ENCODE data around the gene RAB5A. TPM values are rescaled to one million over a fixed set of nuclear protein-coding genes. Genes with fewer than 3 reads are reported as not detected.

The RAB5A gene
- total and polyA plus RNA-seq, 2 experiments from 2014 or later, result 78.9 to 94.9 TPM

DNA sequence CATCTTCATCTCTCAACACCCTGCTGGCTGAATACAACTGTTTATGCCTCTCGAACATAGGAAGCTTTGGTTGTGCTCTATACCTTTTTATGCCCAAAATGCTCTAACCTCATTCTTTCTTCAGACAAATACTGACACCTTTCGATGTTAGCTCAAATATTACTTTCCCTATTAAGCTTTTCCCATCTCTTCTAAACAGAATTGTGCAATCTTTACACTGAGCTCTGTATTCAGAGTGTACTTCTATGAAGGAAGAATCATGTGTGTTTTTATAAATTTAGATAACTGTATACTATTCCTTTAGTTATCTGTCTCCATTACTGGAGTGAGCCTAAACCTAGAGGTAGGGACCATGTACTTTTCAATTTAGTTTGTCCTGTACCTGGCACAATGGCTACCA, 14.5 kb upstream of the RAB5A start:
- H3F3A ChIP-seq (ENCODE audit: insufficient read depth), result no peaks in the 10 kb centered on the region
- 85 to 88% methylated on average over 2 of the region's 2 CpGs for WGBS, 2 experiments (ENCODE audit: low coverage in 1 of 2, low lambda C conversion rate in 2 of 2, missing lambda C conversion rate in 2 of 2)
- H3K36me3 ChIP-seq (ENCODE audit: low read depth), result no peaks in the 10 kb centered on the region
- 0 out of 2 replicates have a peak, but pooled peaks cover 6% of the 10 kb centered on the region for H3K4me1 ChIP-seq (ENCODE audit: insufficient read depth)
- no peak overlapping the region for H3K4me3 ChIP-seq
- no peak for DNase-seq
- no peak overlapping the region for H2AFZ ChIP-seq
- H3K9ac ChIP-seq, result no peak overlapping the region
- H3K79me2 ChIP-seq (ENCODE audit: insufficient read depth), result no peaks in the 10 kb centered on the region
- H3K4me2 ChIP-seq (ENCODE audit: unreplicated experiment), result no peak overlapping the region
- in situ Hi-C loops (cut with MboI), result no loop called here
- no peaks in the 10 kb centered on the region for H3K9me2 ChIP-seq (ENCODE audit: insufficient read depth)
- H4K20me1 ChIP-seq (ENCODE audit: insufficient read depth), result no peaks in the 10 kb centered on the region
- H3K27ac ChIP-seq, result no peak overlapping the region
- H3K9me3 ChIP-seq (ENCODE audit: low read depth), result no peaks in the 10 kb centered on the region
- TF ChIP-seq EZH2phosphoT487 (IDR thresholded peaks at IDR 0.05; ENCODE audit: insufficient read depth, low read depth) (no peak), EZH2 (IDR thresholded peaks at IDR 0.05; ENCODE audit: insufficient read depth, poor library complexity, severe bottlenecking) (no peak)
- H3K27me3 ChIP-seq (replicated peaks; ENCODE audit: insufficient read depth), result no peaks in the 10 kb centered on the region

DNA sequence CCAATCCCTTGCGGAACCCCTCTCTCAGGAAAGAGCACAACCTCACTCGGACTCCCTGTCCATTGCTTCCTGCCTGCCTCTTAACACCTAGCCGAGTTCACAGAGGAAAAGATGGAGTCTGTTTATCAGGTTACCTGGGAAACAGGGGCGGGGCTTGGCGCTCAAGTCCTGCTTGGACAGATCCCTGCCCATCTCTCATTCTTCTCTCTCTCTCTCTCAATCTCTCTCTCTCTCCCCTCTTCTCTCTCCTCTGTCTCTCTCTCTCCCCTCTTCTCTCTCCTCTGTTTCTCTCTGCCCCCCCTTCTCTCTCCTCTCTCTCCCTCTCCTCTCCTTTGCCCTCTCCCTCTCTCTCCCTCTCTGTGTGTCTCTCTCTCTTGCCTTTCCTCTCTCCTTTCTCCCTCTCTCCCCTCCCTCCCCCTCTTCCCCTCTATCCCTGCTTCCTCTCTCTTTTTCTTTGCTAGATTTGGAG, 12.8 kb upstream of the RAB5A start, which contains the start of gene EFHB:
Gene EFHB (minus strand): TSS at position 120 of the 469 bp plus-strand sequence. CDS start 199 bp downstream, outside the sequence.
- WGBS, 2 experiments (ENCODE audit: low coverage in 1 of 2, low lambda C conversion rate in 2 of 2, missing lambda C conversion rate in 2 of 2), result 44 to 47% methylated on average over 4 to 5 of the region's 5 CpGs

DNA sequence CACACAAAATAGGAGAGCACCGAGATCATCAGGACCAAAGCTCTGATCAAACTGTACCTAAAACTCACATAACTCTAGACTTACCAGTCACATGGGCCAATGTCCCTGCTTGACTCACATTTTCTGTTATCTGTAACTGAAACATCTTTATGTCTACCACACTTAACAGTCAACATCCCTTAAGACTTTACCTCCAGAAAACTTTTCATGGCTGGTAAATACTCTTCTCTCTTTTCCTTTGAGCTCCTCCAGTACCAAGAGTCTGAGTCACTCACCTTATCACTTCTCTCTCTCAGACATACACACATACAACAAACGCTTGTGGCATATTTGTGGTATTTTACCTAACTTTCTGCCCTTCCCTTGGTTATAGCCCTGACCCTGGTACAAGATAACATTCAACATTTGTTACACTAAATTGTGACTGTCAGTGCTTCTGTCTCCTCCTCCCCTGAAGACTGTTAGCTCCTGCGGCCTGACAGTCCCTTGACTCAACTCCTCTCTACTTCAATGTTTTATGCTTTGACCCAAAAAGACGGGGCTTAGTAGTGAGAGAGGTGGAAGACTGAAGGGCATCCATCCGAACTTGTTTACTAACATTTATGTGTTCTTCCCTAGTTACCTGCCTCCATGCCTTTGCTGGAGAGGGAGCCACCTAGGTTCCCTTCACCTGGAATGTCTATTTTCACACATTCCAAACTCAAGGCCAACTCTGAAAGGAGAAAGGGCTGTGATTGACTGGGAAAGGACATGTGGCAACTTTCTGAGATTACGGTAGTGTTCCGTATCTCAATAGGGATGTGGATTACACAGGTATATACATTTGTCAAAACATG, 9.2 kb upstream of the RAB5A start:
- Histone ChIP-seq H3K9me2 (ENCODE audit: insufficient read depth) (no peaks in the 10 kb centered on the region), H3K9ac (no peak overlapping the region), H3K27ac (no peak overlapping the region), H3K4me2 (ENCODE audit: unreplicated experiment) (no peak overlapping the region), H2AFZ (no peak overlapping the region), H3F3A (ENCODE audit: insufficient read depth) (no peaks in the 10 kb centered on the region), H3K27me3 (replicated peaks; ENCODE audit: insufficient read depth) (no peaks in the 10 kb centered on the region), H4K20me1 (ENCODE audit: insufficient read depth) (no peaks in the 10 kb centered on the region), H3K9me3 (ENCODE audit: low read depth) (no peaks in the 10 kb centered on the region), H3K36me3 (ENCODE audit: low read depth) (no peaks in the 10 kb centered on the region), H3K4me3 (no peak overlapping the region), H3K79me2 (ENCODE audit: insufficient read depth) (no peaks in the 10 kb centered on the region), H3K4me1 (ENCODE audit: insufficient read depth) (no peaks in the 10 kb centered on the region)
- in situ Hi-C loops (cut with MboI), result no loop called here
- TF ChIP-seq EZH2 (IDR thresholded peaks at IDR 0.05; ENCODE audit: insufficient read depth, poor library complexity, severe bottlenecking) (no peak), EZH2phosphoT487 (IDR thresholded peaks at IDR 0.05; ENCODE audit: insufficient read depth, low read depth) (no peak)
- no peak for DNase-seq
- WGBS, 2 experiments (ENCODE audit: low coverage in 1 of 2, low lambda C conversion rate in 2 of 2, missing lambda C conversion rate in 2 of 2), result 65 to 68% methylated on average over 7 of the region's 7 CpGs

More for the DNA sequence above, 12.8 kb upstream of the RAB5A start, which contains the start of gene EFHB:
- Histone ChIP-seq H3K36me3 (ENCODE audit: low read depth) (no peaks in the 10 kb centered on the region), H3K4me2 (ENCODE audit: unreplicated experiment) (no peak within 1 kb of the TSS), H3K79me2 (ENCODE audit: insufficient read depth) (no peaks in the 10 kb centered on the region), H3K9me2 (ENCODE audit: insufficient read depth) (no peaks in the 10 kb centered on the region), H3K27ac (no peak within 1 kb of the TSS), H2AFZ (no peak within 1 kb of the TSS), H3K4me1 (ENCODE audit: insufficient read depth) (0 out of 2 replicates have a peak, but pooled peaks cover 6% of the 10 kb centered on the region), H4K20me1 (ENCODE audit: insufficient read depth) (no peaks in the 10 kb centered on the region), H3K9me3 (ENCODE audit: low read depth) (no peaks in the 10 kb centered on the region), H3F3A (ENCODE audit: insufficient read depth) (no peaks in the 10 kb centered on the region), H3K4me3 (no peak within 1 kb of the TSS), H3K27me3 (replicated peaks; ENCODE audit: insufficient read depth) (no peaks in the 10 kb centered on the region), H3K9ac (no peak within 1 kb of the TSS)
- TF ChIP-seq EZH2phosphoT487 (IDR thresholded peaks at IDR 0.05; ENCODE audit: insufficient read depth, low read depth) (no peak), EZH2 (IDR thresholded peaks at IDR 0.05; ENCODE audit: insufficient read depth, poor library complexity, severe bottlenecking) (no peak)
- peak; percentile 19 for DNase-seq
- in situ Hi-C loops (cut with MboI), result no loop called here

DNA sequence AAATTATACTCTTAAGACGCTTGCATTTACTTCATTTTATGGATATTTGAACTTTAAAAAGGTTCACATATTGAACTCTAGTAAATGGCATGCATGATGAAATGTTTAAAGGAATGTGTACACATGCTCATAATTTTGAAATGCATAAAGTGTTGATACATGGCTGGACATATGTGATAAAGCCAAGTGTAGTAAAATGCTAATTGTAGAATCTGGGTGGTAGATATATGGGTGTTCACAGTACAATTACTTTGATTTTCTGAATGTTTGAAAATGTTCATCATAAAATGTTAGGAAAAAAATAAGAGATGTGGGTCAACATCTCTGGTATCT, 8.6 kb upstream of the RAB5A start:
- H3K27ac ChIP-seq, result no peak overlapping the region
- no peaks in the 10 kb centered on the region for H3K9me2 ChIP-seq (ENCODE audit: insufficient read depth)
- no peak overlapping the region for H3K4me2 ChIP-seq (ENCODE audit: unreplicated experiment)
- in situ Hi-C loops (cut with MboI), result no loop called here
- no peaks in the 10 kb centered on the region for H4K20me1 ChIP-seq (ENCODE audit: insufficient read depth)
- H2AFZ ChIP-seq, result no peak overlapping the region
- no peak for DNase-seq
- no peak overlapping the region for H3K9ac ChIP-seq
- no peaks in the 10 kb centered on the region for H3K79me2 ChIP-seq (ENCODE audit: insufficient read depth)
- no peaks in the 10 kb centered on the region for H3K4me1 ChIP-seq (ENCODE audit: insufficient read depth)
- no peaks in the 10 kb centered on the region for H3K27me3 ChIP-seq (replicated peaks; ENCODE audit: insufficient read depth)
- H3K9me3 ChIP-seq (ENCODE audit: low read depth), result no peaks in the 10 kb centered on the region
- no peak overlapping the region for H3K4me3 ChIP-seq
- WGBS, 2 experiments (ENCODE audit: low coverage in 1 of 2, low lambda C conversion rate in 2 of 2, missing lambda C conversion rate in 2 of 2), result 48 to 68% methylated on average over 1 of the region's 1 CpG
- no peaks in the 10 kb centered on the region for H3F3A ChIP-seq (ENCODE audit: insufficient read depth)
- TF ChIP-seq EZH2 (IDR thresholded peaks at IDR 0.05; ENCODE audit: insufficient read depth, poor library complexity, severe bottlenecking) (no peak), EZH2phosphoT487 (IDR thresholded peaks at IDR 0.05; ENCODE audit: insufficient read depth, low read depth) (no peak)
- no peaks in the 10 kb centered on the region for H3K36me3 ChIP-seq (ENCODE audit: low read depth)
